B cell (primary cell): ENCODE measurements around the gene C3. TPM values are rescaled to one million over a fixed set of nuclear protein-coding genes. Genes with fewer than 3 reads are reported as not detected.
A peak's percentile ranks its signal among the peaks of the same experiment; 100 is the strongest.

Experiments used
- ATAC-seq: fragments of 200-7000 bp; cut with Tn5 transposase; one replicate; pipeline ENCODE4 v1.10.0; 2021; ENCODE audit warnings: low read depth, mild to moderate bottlenecking, moderate number of reproducible peaks, moderate library complexity
- CTCF ChIA-PET: fragments of 350-600 bp; sonication (Branson Sonifier 250); formaldehyde crosslinking; loops from one replicate; lab custom pipeline; 2021; ENCODE audit warnings: antibody characterized with exemption, inconsistent platforms; lab: Charles Lee
- POLR2A ChIA-PET: fragments of 350-600 bp; sonication (Branson Sonifier 250); formaldehyde crosslinking; loops from one replicate; lab custom pipeline; 2021; ENCODE audit warnings: antibody characterized with exemption; lab: Charles Lee
- DNase-seq: peaks from one replicate; pipeline ENCODE4 v3.0.0; 2013
- H2AFZ ChIP-seq: 2 replicates; pipeline ENCODE4 v1.6.1; 2012; ENCODE audit warnings: mild to moderate bottlenecking, low read depth, low read length; ENCODE audit not compliant: insufficient read depth, poor library complexity, severe bottlenecking
- H3K27ac ChIP-seq, 2 donors: 1 replicate in 1 of 2; 2 replicates in 1 of 2; pipeline ENCODE4 v1.5.1; 2012 to 2013; ENCODE audit warnings: low read length in 2 of 2, mild to moderate bottlenecking in 2 of 2, moderate library complexity in 1 of 2
- H3K27me3 ChIP-seq, 4 experiments: fragments of 200-600 bp in 1 of 4; sonication (generic) in 1 of 4; replicated peaks in 1 of 4; 1 replicate in 2 of 4; 2 replicates in 2 of 4; pipeline versions ENCODE4 v1.6.1 to v1.7.0; 2013 to 2016; ENCODE audit warnings: low read length in 3 of 4, mild to moderate bottlenecking in 2 of 4, mixed read lengths in 1 of 4, moderate library complexity in 1 of 4; ENCODE audit not compliant: insufficient read depth in 4 of 4, control insufficient read depth in 3 of 4; ENCODE audit errors: control extremely low read depth in 1 of 4
- H3K36me3 ChIP-seq, 2 experiments: replicated peaks in 1 of 2; 1 replicate in 1 of 2; 2 replicates in 1 of 2; pipeline versions ENCODE4 v1.6.1 to v1.7.1; 2013; ENCODE audit warnings: low read length in 1 of 2; ENCODE audit not compliant: insufficient read depth in 2 of 2, control insufficient read depth in 1 of 2; ENCODE audit errors: control extremely low read depth in 1 of 2, extremely low read depth in 1 of 2
- H3K4me1 ChIP-seq, 2 donors: fragments of 200-600 bp in 1 of 2; sonication (generic) in 1 of 2; 1 replicate in 1 of 2; 2 replicates in 1 of 2; pipeline versions ENCODE4 v1.5.1 to v1.6.1; 2013 to 2017; ENCODE audit warnings: low read length in 2 of 2; ENCODE audit not compliant: control insufficient read depth in 2 of 2, insufficient read depth in 2 of 2
- H3K4me2 ChIP-seq: replicated peaks from 2 replicates; pipeline ENCODE3; 2012; ENCODE audit warnings: mild to moderate bottlenecking, low read depth, low read length; ENCODE audit not compliant: poor library complexity, severe bottlenecking
- H3K4me3 ChIP-seq, 5 experiments: fragments of 200-600 bp in 1 of 5; sonication (generic) in 1 of 5; 1 replicate in 3 of 5; 2 replicates in 2 of 5; pipeline versions ENCODE4 v1.5.1 to v1.7.0; 2011 to 2016; ENCODE audit warnings: low read length in 4 of 5, mild to moderate bottlenecking in 4 of 5, low read depth in 2 of 5, control low read depth in 1 of 5, moderate library complexity in 1 of 5; ENCODE audit not compliant: insufficient read depth in 1 of 5; ENCODE audit errors: control extremely low read depth in 1 of 5, extremely low read depth in 1 of 5
- H3K79me2 ChIP-seq: fragments of 200-600 bp; sonication (generic); one replicate; pipeline ENCODE4 v1.6.0; 2016; ENCODE audit warnings: low read length; ENCODE audit not compliant: control insufficient read depth, insufficient read depth
- H3K9ac ChIP-seq: fragments of 200-600 bp; sonication (generic); 2 replicates; pipeline ENCODE4 v1.6.1; 2017; ENCODE audit warnings: mild to moderate bottlenecking, low read length, moderate library complexity
- H3K9me3 ChIP-seq, 3 donors: one replicate each; pipeline versions ENCODE4 v1.6.1 to v1.7.1; 2013; ENCODE audit warnings: low read length in 2 of 3; ENCODE audit not compliant: control insufficient read depth in 2 of 3, insufficient read depth in 1 of 3; ENCODE audit errors: control extremely low read depth in 1 of 3
- H4K20me1 ChIP-seq: 2 replicates; pipeline ENCODE4 v1.6.0; 2012; ENCODE audit warnings: mild to moderate bottlenecking, low read length; ENCODE audit not compliant: insufficient read depth, control insufficient read depth, poor library complexity, severe bottlenecking
- H3K27ac Mint-ChIP-seq: one replicate; pipeline ENCODE4 v1.8.0; 2021; ENCODE audit warnings: mixed read lengths
- H3K27me3 Mint-ChIP-seq: one replicate; pipeline ENCODE4 v1.8.0; 2021; ENCODE audit warnings: mixed read lengths
- H3K4me1 Mint-ChIP-seq: one replicate; pipeline ENCODE4 v1.8.0; 2021; ENCODE audit warnings: mixed read lengths
- H3K4me3 Mint-ChIP-seq: one replicate; pipeline ENCODE4 v1.8.0; 2021; ENCODE audit warnings: mixed read lengths
- H3K9me3 Mint-ChIP-seq: one replicate; pipeline ENCODE4 v1.8.0; 2022; ENCODE audit warnings: mixed read lengths; ENCODE audit not compliant: insufficient read depth
- EZH2 ChIP-seq: IDR thresholded peaks from 2 replicates; pipeline ENCODE4 v1.6.1; 2012; ENCODE audit warnings: borderline replicate concordance, low read depth, mild to moderate bottlenecking, moderate library complexity, low read length; ENCODE audit not compliant: insufficient read depth, poor library complexity, severe bottlenecking
- WGBS: methylation state at CpG from one replicate; pipeline ENCODE4 v1.1.5; 2013; ENCODE audit warnings: missing lambda C conversion rate; ENCODE audit not compliant: insufficient coverage; 5-methylcytosine and 5-hydroxymethylcytosine counted together
- intact Hi-C: fragments of 100-400 bp; cut with micrococcal nuclease; formaldehyde crosslinking; loops from one replicate; pipeline ENCODE4 v1.10.0; 2022
- polyA plus RNA-seq: library from polyadenylated mRNA; depleted of rRNA; stranded (reverse); fragments of >200 nt; gene quantifications from 2 replicates; pipeline ENCODE4 v1.2.3, GENCODE V29; 2012
- total RNA-seq, 2 donors: library from RNA; stranded (reverse); fragments of 120-200 nt in 1 of 2; gene quantifications; 1 replicate in 1 of 2; 2 replicates in 1 of 2; pipeline versions ENCODE4 v1.2.3 to v1.2.4, GENCODE V29; 2013 to 2022
- TF ChIP-seq, protein P1 (sequence below): fragments of 200-600 bp; IDR thresholded peaks from one replicate; pipeline ENCODE4 v1.8.0; 2022; ENCODE audit warnings: antibody characterized with exemption, mild to moderate bottlenecking

Gene C3
- total and polyA plus RNA-seq, 2 donors (not counting 1 experiment from before 2014, with no cell fraction given), result 0.01 to 0.47 TPM

DNA sequence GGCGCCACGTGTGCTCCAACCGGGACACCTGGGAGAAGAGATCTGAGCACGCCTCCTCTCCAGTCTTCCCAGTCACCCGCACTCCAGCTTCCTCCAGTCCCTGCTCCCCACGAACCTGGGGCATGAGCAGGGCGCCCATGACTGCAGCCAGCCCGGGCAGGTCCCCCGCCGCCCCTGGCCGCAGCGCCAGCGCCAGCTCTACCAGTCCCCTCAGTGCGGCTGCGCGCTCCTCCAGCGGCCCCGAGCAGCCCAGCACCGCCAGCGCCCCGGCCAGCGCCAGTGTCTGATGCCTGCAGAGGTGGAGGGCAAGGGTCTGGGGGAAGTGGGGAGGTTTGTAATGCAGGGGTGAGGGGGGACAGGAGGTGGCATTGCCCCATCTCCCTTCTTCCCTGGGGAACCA lies 33.7 kb upstream of the C3 start:
- Histone ChIP-seq H3K4me3 (no peak overlapping the region), H3K4me1 (peaks cover 14 to 29% of the 10 kb centered on the region in 2 donors), H3K79me2 (peaks cover 19% of the 10 kb centered on the region), H3K36me3 (peaks cover 0 to 37% of the 10 kb centered on the region in 2 experiments), H3K9ac (no peak overlapping the region), H3K27ac (no peak overlapping the region), H3K27me3 (no peaks in the 10 kb centered on the region), H3K4me2 (peak overlapping the region; percentile 83), H2AFZ (no peak overlapping the region), H4K20me1 (peaks cover 25% of the 10 kb centered on the region), H3K9me3 (no peaks in the 10 kb centered on the region)
- intact Hi-C loops, result loop anchor here (5.0 kb wide), 1 partner anchor 122 kb away; no protein-coding TSS in a partner anchor
- 90% methylated on average over 22 of the region's 22 CpGs for WGBS
- DNase-seq (no peak), ATAC-seq (no peak)
- H3K4me3 Mint-ChIP-seq, result no peak overlapping the region
- no peak overlapping the region for H3K27ac Mint-ChIP-seq
- H3K9me3 Mint-ChIP-seq, result no peaks in the 10 kb centered on the region
- CTCF ChIA-PET, result interaction anchor here (0.7 to 3.8 kb wide), 9 partner anchors 11 to 294 kb away, joined by 3 to 22 read pairs (median 8); partner anchors contain the start of genes GPR108, SLC25A23 and VAV1
- peaks cover 28% of the 10 kb centered on the region for H3K4me1 Mint-ChIP-seq
- POLR2A ChIA-PET, result interaction anchor here (1.3 to 2.2 kb wide), 2 partner anchors 16 to 60 kb away, joined by 4 to 6 read pairs; partner anchors contain the start of gene GPR108
- H3K27me3 Mint-ChIP-seq, result no peaks in the 10 kb centered on the region
- TF ChIP-seq, protein P1, sequence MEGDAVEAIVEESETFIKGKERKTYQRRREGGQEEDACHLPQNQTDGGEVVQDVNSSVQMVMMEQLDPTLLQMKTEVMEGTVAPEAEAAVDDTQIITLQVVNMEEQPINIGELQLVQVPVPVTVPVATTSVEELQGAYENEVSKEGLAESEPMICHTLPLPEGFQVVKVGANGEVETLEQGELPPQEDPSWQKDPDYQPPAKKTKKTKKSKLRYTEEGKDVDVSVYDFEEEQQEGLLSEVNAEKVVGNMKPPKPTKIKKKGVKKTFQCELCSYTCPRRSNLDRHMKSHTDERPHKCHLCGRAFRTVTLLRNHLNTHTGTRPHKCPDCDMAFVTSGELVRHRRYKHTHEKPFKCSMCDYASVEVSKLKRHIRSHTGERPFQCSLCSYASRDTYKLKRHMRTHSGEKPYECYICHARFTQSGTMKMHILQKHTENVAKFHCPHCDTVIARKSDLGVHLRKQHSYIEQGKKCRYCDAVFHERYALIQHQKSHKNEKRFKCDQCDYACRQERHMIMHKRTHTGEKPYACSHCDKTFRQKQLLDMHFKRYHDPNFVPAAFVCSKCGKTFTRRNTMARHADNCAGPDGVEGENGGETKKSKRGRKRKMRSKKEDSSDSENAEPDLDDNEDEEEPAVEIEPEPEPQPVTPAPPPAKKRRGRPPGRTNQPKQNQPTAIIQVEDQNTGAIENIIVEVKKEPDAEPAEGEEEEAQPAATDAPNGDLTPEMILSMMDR, result no peak
- no peak for TF ChIP-seq EZH2
